Ectodermal cell (in vitro differentiated cells): Measurements from ENCODE around the gene NR2E1.

ENCODE experiments used
- H3K27ac ChIP-seq: 2 replicates; pipeline ENCODE4 v1.7.0; 2013; ENCODE audit warnings: mild to moderate bottlenecking, low read depth, low read length; ENCODE audit not compliant: insufficient read depth, poor library complexity, severe bottlenecking
- H3K27me3 ChIP-seq: 2 replicates; pipeline ENCODE4 v1.7.0; 2013; ENCODE audit warnings: mild to moderate bottlenecking, low read length; ENCODE audit not compliant: insufficient read depth, control insufficient read depth, poor library complexity, severe bottlenecking
- H3K36me3 ChIP-seq: one replicate; pipeline ENCODE4 v1.7.0; 2013; ENCODE audit warnings: low read length; ENCODE audit not compliant: control insufficient read depth, insufficient read depth
- H3K4me1 ChIP-seq: one replicate; pipeline ENCODE4 v1.7.0; 2013; ENCODE audit warnings: low read length; ENCODE audit not compliant: control insufficient read depth, insufficient read depth
- H3K4me3 ChIP-seq: 2 replicates; pipeline ENCODE4 v1.7.0; 2013; ENCODE audit warnings: low read depth, low read length, control low read depth; ENCODE audit not compliant: insufficient read depth
- H3K9me3 ChIP-seq: 2 replicates; pipeline ENCODE4 v1.7.0; 2013; ENCODE audit warnings: mild to moderate bottlenecking, low read length, moderate library complexity; ENCODE audit not compliant: control insufficient read depth
- WGBS, 2 experiments: methylation state at CpG; one replicate each; pipeline ENCODE4 v1.1.7; 2013; ENCODE audit warnings: missing lambda C conversion rate in 2 of 2; 5-methylcytosine and 5-hydroxymethylcytosine counted together

The NR2E1 gene

GRCh38 chr6:108187519-108187918 is 21.7 kb downstream of the NR2E1 start:
- no peak overlapping the region for H3K27ac ChIP-seq
- H3K4me1 ChIP-seq, result no peaks in the 10 kb centered on the region
- 91 to 93% methylated on average over 6 to 9 of the region's 9 CpGs for WGBS, 2 experiments
- peaks cover 9% of the 10 kb centered on the region for H3K27me3 ChIP-seq
- no peak overlapping the region for H3K4me3 ChIP-seq
- no peaks in the 10 kb centered on the region for H3K36me3 ChIP-seq
- no peaks in the 10 kb centered on the region for H3K9me3 ChIP-seq

- no peak overlapping the region for H3K4me3 ChIP-seq
- 92 to 94% methylated on average over 1 of the region's 1 CpG for WGBS, 2 experiments
- H3K9me3 ChIP-seq, result no peaks in the 10 kb centered on the region
- H3K4me1 ChIP-seq, result no peaks in the 10 kb centered on the region
- no peaks in the 10 kb centered on the region for H3K36me3 ChIP-seq
- no peaks in the 10 kb centered on the region for H3K27me3 ChIP-seq
- no peak overlapping the region for H3K27ac ChIP-seq
Observed at GRCh38 chr6:108193131-108193530, 27.3 kb downstream of the NR2E1 start.

DNA sequence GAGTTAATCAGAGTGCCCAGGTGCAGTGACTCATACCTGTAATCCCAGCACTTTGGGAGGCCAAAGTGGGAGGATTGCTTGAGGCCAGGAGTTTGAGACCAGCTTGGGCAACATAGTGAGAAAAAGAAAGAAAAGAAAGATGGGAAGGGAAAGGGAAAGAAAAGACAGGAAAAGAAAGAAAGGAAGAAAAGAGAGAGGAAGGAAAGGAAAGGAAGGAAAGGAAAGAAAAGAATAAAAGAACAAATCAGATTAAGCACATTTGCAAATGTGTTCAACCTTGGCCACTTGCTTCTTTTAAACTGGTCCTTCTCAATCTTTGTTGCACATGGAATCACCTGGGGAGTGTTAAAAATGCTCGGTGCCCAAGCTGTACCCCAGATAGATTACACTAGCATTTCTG is 28.0 kb downstream of the NR2E1 start:
- no peaks in the 10 kb centered on the region for H3K36me3 ChIP-seq
- WGBS, 2 experiments, result 95 to 100% methylated on average over 1 of the region's 1 CpG
- H3K9me3 ChIP-seq, result no peaks in the 10 kb centered on the region
- no peaks in the 10 kb centered on the region for H3K27me3 ChIP-seq
- H3K4me1 ChIP-seq, result no peaks in the 10 kb centered on the region
- H3K4me3 ChIP-seq, result no peak overlapping the region
- H3K27ac ChIP-seq, result no peak overlapping the region

GRCh38 chr6:108194503-108194902 is 28.7 kb downstream of the NR2E1 start:
- H3K9me3 ChIP-seq, result no peaks in the 10 kb centered on the region
- H3K4me3 ChIP-seq, result no peak overlapping the region
- no peak overlapping the region for H3K27ac ChIP-seq
- WGBS, 2 experiments, result 88 to 89% methylated on average over 8 of the region's 8 CpGs
- H3K4me1 ChIP-seq, result no peaks in the 10 kb centered on the region
- no peaks in the 10 kb centered on the region for H3K27me3 ChIP-seq
- H3K36me3 ChIP-seq, result no peaks in the 10 kb centered on the region

- Histone ChIP-seq H3K27me3 (no peaks in the 10 kb centered on the region), H3K9me3 (no peaks in the 10 kb centered on the region), H3K4me3 (no peak overlapping the region), H3K36me3 (no peaks in the 10 kb centered on the region), H3K27ac (no peak overlapping the region), H3K4me1 (no peaks in the 10 kb centered on the region)
- WGBS, 2 experiments, result 92 to 94% methylated on average over 3 of the region's 3 CpGs
Observed at GRCh38 chr6:108195209-108195608, 29.4 kb downstream of the NR2E1 start.

DNA sequence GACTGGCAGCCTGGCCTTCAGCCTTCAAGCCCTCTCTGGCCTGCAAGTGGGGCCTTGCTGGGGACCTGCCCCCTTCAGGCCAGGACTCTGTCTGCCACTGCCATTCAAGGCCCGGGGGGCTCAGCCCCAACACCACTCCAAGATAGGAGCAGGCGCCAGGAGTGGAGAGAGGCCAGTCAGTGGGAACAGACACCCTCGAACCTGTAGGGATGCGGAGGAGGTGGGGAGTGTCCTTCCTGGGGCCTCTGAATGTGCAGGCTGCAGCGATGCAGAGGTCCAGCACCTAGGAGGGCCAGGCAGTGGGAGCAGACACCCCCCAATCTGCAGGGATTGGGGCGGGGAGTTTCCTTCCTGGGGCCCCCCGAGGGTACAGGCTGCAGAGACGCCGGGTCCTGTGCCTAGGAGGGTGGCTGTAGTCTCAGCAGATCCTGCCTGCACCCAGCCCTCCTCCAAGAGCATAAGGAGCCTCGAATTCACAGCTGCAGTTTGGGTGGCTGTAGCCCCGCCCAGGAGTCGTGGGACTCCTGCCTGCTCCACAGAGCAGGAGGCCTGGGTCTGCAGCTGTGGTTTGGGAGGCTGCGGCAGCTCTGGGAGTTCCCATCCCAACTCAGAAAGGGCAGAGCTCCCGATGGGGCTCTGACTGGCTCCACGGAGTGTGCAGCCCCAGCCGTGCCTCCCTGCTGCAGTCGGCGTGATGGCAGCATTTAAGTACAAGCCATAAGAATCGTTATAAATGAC is 33.1 kb downstream of the NR2E1 start:
- Histone ChIP-seq H3K9me3 (no peaks in the 10 kb centered on the region), H3K27ac (no peak overlapping the region), H3K27me3 (no peaks in the 10 kb centered on the region), H3K4me3 (no peak overlapping the region), H3K4me1 (no peaks in the 10 kb centered on the region), H3K36me3 (no peaks in the 10 kb centered on the region)
- WGBS, 2 experiments, result 87 to 88% methylated on average over 18 of the region's 19 CpGs

- Histone ChIP-seq H3K36me3 (no peaks in the 10 kb centered on the region), H3K27ac (no peak overlapping the region), H3K4me1 (no peaks in the 10 kb centered on the region), H3K27me3 (no peaks in the 10 kb centered on the region), H3K9me3 (no peaks in the 10 kb centered on the region), H3K4me3 (no peak overlapping the region)
- 90 to 95% methylated on average over 7 to 8 of the region's 8 CpGs for WGBS, 2 experiments
Observed at GRCh38 chr6:108200186-108200585, 34.4 kb downstream of the NR2E1 start.

GRCh38 chr6:108200631-108201030 is 34.8 kb downstream of the NR2E1 start:
- no peak overlapping the region for H3K27ac ChIP-seq
- H3K4me3 ChIP-seq, result no peak overlapping the region
- no peaks in the 10 kb centered on the region for H3K36me3 ChIP-seq
- H3K9me3 ChIP-seq, result no peaks in the 10 kb centered on the region
- 88 to 89% methylated on average over 7 of the region's 7 CpGs for WGBS, 2 experiments
- no peaks in the 10 kb centered on the region for H3K4me1 ChIP-seq
- H3K27me3 ChIP-seq, result no peaks in the 10 kb centered on the region

- WGBS, 2 experiments, result 74 to 81% methylated on average over 14 of the region's 14 CpGs
- no peaks in the 10 kb centered on the region for H3K4me1 ChIP-seq
- H3K36me3 ChIP-seq, result no peaks in the 10 kb centered on the region
- H3K27me3 ChIP-seq, result no peaks in the 10 kb centered on the region
- H3K4me3 ChIP-seq, result no peak overlapping the region
- no peak overlapping the region for H3K27ac ChIP-seq
- H3K9me3 ChIP-seq, result no peaks in the 10 kb centered on the region
Observed at GRCh38 chr6:108203189-108204112, 37.6 kb downstream of the NR2E1 start.

- no peak overlapping the region for H3K4me3 ChIP-seq
- 92 to 93% methylated on average over 4 of the region's 4 CpGs for WGBS, 2 experiments
- H3K9me3 ChIP-seq, result no peaks in the 10 kb centered on the region
- no peaks in the 10 kb centered on the region for H3K27me3 ChIP-seq
- no peak overlapping the region for H3K27ac ChIP-seq
- H3K4me1 ChIP-seq, result no peaks in the 10 kb centered on the region
- no peaks in the 10 kb centered on the region for H3K36me3 ChIP-seq
Observed at GRCh38 chr6:108207013-108207412, 41.2 kb downstream of the NR2E1 start.
